Neural cell (in vitro differentiated cells): ENCODE results near the gene TAF1C. TPM values are rescaled to one million over a fixed set of nuclear protein-coding genes. Genes with fewer than 3 reads are reported as not detected.

Source experiments
- H2AFZ ChIP-seq: fragments of 200-600, 300-800 bp; sonication (generic), shearing (Covaris generic); 2 replicates; pipeline ENCODE4 v1.6.0; 2014; ENCODE audit warnings: low read depth, mild to moderate bottlenecking, antibody characterized with exemption, low read length, moderate library complexity
- H3F3A ChIP-seq: fragments of 200-600 bp; shearing (Covaris generic); 2 replicates; pipeline ENCODE4 v1.6.1; 2016; ENCODE audit warnings: mild to moderate bottlenecking, moderate library complexity, mixed read lengths, antibody characterized with exemption, low read length; ENCODE audit not compliant: insufficient read depth, poor library complexity, severe bottlenecking
- H3K27ac ChIP-seq: fragments of 200-600, 300-800 bp; sonication (generic), shearing (Covaris generic); 2 replicates; pipeline ENCODE4 v1.5.1; 2014; ENCODE audit warnings: mild to moderate bottlenecking, low read length, moderate library complexity
- H3K27me3 ChIP-seq: fragments of 300-800, 200-600 bp; sonication (generic), shearing (Covaris generic); 2 replicates; pipeline ENCODE4 v1.6.0; 2014; ENCODE audit warnings: mild to moderate bottlenecking, low read depth, low read length, moderate library complexity; ENCODE audit not compliant: insufficient read depth
- H3K36me3 ChIP-seq: fragments of 300-800, 200-600 bp; sonication (generic), shearing (Covaris generic); 2 replicates; pipeline ENCODE4 v1.5.1; 2014; ENCODE audit warnings: mild to moderate bottlenecking, antibody characterized with exemption, low read length, moderate library complexity; ENCODE audit not compliant: insufficient read depth
- H3K4me2 ChIP-seq: fragments of 300-800, 200-600 bp; sonication (generic), shearing (Covaris generic); 2 replicates; pipeline ENCODE4 v1.6.0; 2014; ENCODE audit warnings: mild to moderate bottlenecking, low read length
- H3K4me3 ChIP-seq: fragments of 300-800, 200-600 bp; sonication (generic), shearing (Covaris generic); 2 replicates; pipeline ENCODE4 v1.5.1; 2014; ENCODE audit warnings: mild to moderate bottlenecking, low read length, moderate library complexity
- H3K79me2 ChIP-seq: fragments of 200-600 bp; shearing (Covaris generic); replicated peaks from 2 replicates; pipeline ENCODE4 v1.6.0; 2014; ENCODE audit warnings: mild to moderate bottlenecking, low read length, moderate library complexity; ENCODE audit not compliant: insufficient read depth
- H3K9ac ChIP-seq: fragments of 300-800, 200-600 bp; sonication (generic), shearing (Covaris generic); 2 replicates; pipeline ENCODE4 v1.6.1; 2016; ENCODE audit warnings: mild to moderate bottlenecking, low read length, mixed read lengths
- H3K9me2 ChIP-seq: fragments of 200-600 bp; shearing (Covaris generic); 2 replicates; pipeline ENCODE4 v1.6.1; 2016; ENCODE audit warnings: mild to moderate bottlenecking, low read length, mixed read lengths; ENCODE audit not compliant: insufficient read depth
- H3K9me3 ChIP-seq: fragments of 200-600, 300-800 bp; sonication (generic), shearing (Covaris generic); 2 replicates; pipeline ENCODE4 v1.6.1; 2016; ENCODE audit warnings: mild to moderate bottlenecking, mixed run types, low read length, moderate library complexity, mixed read lengths
- H4K20me1 ChIP-seq: fragments of 200-600 bp; shearing (Covaris generic); 2 replicates; pipeline ENCODE4 v1.6.1; 2016; ENCODE audit warnings: mild to moderate bottlenecking, mixed run types; ENCODE audit not compliant: insufficient read depth
- EP300 ChIP-seq: fragments of 450-650 bp; conservative IDR thresholded peaks from 2 replicates; pipeline ENCODE4 v1.6.1; 2014; ENCODE audit warnings: antibody characterized with exemption, mild to moderate bottlenecking, moderate library complexity; ENCODE audit not compliant: poor library complexity, severe bottlenecking
- EZH2 ChIP-seq: fragments of 200-600, 300-800 bp; shearing (Covaris generic), sonication (generic); IDR thresholded peaks from 2 replicates; pipeline ENCODE4 v1.6.1; 2014; ENCODE audit warnings: antibody characterized with exemption, low read length, borderline replicate concordance, mild to moderate bottlenecking; ENCODE audit not compliant: insufficient read depth, poor library complexity, severe bottlenecking
- MXI1 ChIP-seq: fragments of 450-650 bp; conservative IDR thresholded peaks from 2 replicates; pipeline ENCODE4 v1.6.1; 2014; ENCODE audit warnings: antibody characterized with exemption, mild to moderate bottlenecking; ENCODE audit not compliant: poor library complexity, severe bottlenecking
- POLR2AphosphoS5 ChIP-seq: IDR thresholded peaks from 2 replicates; pipeline ENCODE4 v1.6.1; 2012
- RAD21 ChIP-seq: fragments of 450-650 bp; conservative IDR thresholded peaks from 2 replicates; pipeline ENCODE4 v1.6.1; 2014; ENCODE audit warnings: antibody characterized with exemption, mild to moderate bottlenecking, moderate library complexity
- SMC3 ChIP-seq: fragments of 450-650 bp; conservative IDR thresholded peaks from 2 replicates; pipeline ENCODE4 v1.6.1; 2014; ENCODE audit warnings: antibody characterized with exemption, mild to moderate bottlenecking, moderate library complexity; ENCODE audit not compliant: poor library complexity
- TAF1 ChIP-seq: IDR thresholded peaks from 2 replicates; pipeline ENCODE4 v1.6.1; 2012; ENCODE audit warnings: low read depth
- polyA plus RNA-seq: library from polyadenylated mRNA; depleted of rRNA; stranded (reverse); fragments of >200 nt; gene quantifications from 2 replicates; pipeline ENCODE4 v1.2.3, GENCODE V29; 2014
- TF ChIP-seq, protein P1 (sequence below): fragments of 450-650 bp; IDR thresholded peaks from 2 replicates; pipeline ENCODE4 v1.5.1; 2014; ENCODE audit warnings: antibody characterized with exemption, mild to moderate bottlenecking, moderate library complexity; ENCODE audit not compliant: poor library complexity, severe bottlenecking
- TF ChIP-seq, protein P2 (sequence below): IDR thresholded peaks from 2 replicates; pipeline ENCODE4 v1.6.1; 2012; ENCODE audit warnings: borderline replicate concordance

TAF1C gene
- polyA plus RNA-seq, 1 donor from 2014 or later: 25.5 TPM

- H3K9me3 ChIP-seq: no peaks in the 10 kb centered on the region
- H3F3A ChIP-seq: no peaks in the 10 kb centered on the region
- no peaks in the 10 kb centered on the region for H3K36me3 ChIP-seq
- H3K27me3 ChIP-seq: no peaks in the 10 kb centered on the region
- H2AFZ ChIP-seq: no peak overlapping the region
- peaks cover 20% of the 10 kb centered on the region for H3K79me2 ChIP-seq
- H3K4me2 ChIP-seq: no peak overlapping the region
- H3K27ac ChIP-seq: no peak overlapping the region
- no peaks in the 10 kb centered on the region for H4K20me1 ChIP-seq
- no peaks in the 10 kb centered on the region for H3K9me2 ChIP-seq
- no peak overlapping the region for H3K9ac ChIP-seq
- no peak for TF ChIP-seq TAF1
- no peak for TF ChIP-seq RAD21
- no peak for TF ChIP-seq MXI1
- TF ChIP-seq, protein P1, sequence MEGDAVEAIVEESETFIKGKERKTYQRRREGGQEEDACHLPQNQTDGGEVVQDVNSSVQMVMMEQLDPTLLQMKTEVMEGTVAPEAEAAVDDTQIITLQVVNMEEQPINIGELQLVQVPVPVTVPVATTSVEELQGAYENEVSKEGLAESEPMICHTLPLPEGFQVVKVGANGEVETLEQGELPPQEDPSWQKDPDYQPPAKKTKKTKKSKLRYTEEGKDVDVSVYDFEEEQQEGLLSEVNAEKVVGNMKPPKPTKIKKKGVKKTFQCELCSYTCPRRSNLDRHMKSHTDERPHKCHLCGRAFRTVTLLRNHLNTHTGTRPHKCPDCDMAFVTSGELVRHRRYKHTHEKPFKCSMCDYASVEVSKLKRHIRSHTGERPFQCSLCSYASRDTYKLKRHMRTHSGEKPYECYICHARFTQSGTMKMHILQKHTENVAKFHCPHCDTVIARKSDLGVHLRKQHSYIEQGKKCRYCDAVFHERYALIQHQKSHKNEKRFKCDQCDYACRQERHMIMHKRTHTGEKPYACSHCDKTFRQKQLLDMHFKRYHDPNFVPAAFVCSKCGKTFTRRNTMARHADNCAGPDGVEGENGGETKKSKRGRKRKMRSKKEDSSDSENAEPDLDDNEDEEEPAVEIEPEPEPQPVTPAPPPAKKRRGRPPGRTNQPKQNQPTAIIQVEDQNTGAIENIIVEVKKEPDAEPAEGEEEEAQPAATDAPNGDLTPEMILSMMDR: no peak
- no peak for TF ChIP-seq EP300
- no peak for TF ChIP-seq POLR2AphosphoS5
- no peak for TF ChIP-seq EZH2
- TF ChIP-seq SMC3: no peak
- TF ChIP-seq, protein P2, sequence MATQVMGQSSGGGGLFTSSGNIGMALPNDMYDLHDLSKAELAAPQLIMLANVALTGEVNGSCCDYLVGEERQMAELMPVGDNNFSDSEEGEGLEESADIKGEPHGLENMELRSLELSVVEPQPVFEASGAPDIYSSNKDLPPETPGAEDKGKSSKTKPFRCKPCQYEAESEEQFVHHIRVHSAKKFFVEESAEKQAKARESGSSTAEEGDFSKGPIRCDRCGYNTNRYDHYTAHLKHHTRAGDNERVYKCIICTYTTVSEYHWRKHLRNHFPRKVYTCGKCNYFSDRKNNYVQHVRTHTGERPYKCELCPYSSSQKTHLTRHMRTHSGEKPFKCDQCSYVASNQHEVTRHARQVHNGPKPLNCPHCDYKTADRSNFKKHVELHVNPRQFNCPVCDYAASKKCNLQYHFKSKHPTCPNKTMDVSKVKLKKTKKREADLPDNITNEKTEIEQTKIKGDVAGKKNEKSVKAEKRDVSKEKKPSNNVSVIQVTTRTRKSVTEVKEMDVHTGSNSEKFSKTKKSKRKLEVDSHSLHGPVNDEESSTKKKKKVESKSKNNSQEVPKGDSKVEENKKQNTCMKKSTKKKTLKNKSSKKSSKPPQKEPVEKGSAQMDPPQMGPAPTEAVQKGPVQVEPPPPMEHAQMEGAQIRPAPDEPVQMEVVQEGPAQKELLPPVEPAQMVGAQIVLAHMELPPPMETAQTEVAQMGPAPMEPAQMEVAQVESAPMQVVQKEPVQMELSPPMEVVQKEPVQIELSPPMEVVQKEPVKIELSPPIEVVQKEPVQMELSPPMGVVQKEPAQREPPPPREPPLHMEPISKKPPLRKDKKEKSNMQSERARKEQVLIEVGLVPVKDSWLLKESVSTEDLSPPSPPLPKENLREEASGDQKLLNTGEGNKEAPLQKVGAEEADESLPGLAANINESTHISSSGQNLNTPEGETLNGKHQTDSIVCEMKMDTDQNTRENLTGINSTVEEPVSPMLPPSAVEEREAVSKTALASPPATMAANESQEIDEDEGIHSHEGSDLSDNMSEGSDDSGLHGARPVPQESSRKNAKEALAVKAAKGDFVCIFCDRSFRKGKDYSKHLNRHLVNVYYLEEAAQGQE: no peak
- no peak overlapping the region for H3K4me3 ChIP-seq
Measured at GRCh38 chr16:84183572-84183875, 3.3 kb downstream of the TAF1C start.

DNA sequence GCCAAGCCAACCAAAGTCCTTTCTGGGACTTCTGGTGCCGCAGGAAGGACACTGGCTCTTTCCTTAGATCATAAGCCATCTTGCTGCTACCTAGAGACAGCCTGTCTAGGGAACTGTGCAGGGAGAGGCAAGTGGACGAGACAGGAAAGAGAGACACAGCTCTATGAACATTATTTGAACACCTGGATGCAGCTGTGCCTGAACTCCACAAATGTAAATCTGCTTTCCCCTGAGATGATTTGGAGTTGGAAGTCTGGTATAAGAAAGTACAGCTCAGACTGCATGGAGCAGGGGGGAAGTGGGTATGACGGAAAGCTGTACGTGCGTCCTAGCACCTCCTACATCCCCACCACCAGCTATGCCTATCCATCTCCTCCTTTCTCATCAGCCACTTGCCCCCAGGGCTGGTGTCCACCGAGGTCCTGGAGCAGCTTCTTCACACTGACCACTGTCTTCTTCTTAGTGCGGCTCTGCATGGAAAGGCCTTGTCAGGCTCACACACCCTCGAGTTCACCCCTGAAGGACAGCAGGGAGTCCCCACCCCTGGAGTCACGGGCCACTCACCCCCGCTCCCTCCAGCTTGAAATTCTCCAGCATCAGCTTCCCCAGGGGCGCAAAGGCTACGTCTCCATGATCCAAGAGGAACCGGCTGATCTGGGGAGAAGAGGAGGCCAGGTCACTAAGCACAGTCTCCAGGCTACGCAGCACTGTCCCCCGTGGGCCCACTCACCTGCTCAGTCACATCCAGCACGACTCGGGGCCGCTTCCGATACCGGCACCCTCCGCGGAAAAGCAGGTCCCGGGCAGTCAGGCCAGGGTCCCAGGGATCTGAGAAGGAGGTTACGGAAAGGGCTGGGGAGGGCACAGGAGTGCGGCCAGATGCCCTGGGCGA is 3.9 kb downstream of the TAF1C start:
- TF ChIP-seq, protein P1: no peak
- no peak for TF ChIP-seq EP300
- TF ChIP-seq RAD21: no peak
- TF ChIP-seq MXI1: no peak
- TF ChIP-seq, protein P2: no peak
- no peak for TF ChIP-seq TAF1
- no peak for TF ChIP-seq EZH2
- TF ChIP-seq POLR2AphosphoS5: no peak

More for the DNA sequence above, 3.9 kb downstream of the TAF1C start:
- H3K9me2 ChIP-seq: no peaks in the 10 kb centered on the region
- peaks cover 20% of the 10 kb centered on the region for H3K79me2 ChIP-seq
- no peak overlapping the region for H3K4me3 ChIP-seq
- no peaks in the 10 kb centered on the region for H3K9me3 ChIP-seq
- no peaks in the 10 kb centered on the region for H3K36me3 ChIP-seq
- no peaks in the 10 kb centered on the region for H3K27me3 ChIP-seq
- no peak overlapping the region for H3K9ac ChIP-seq
- no peak overlapping the region for H3K4me2 ChIP-seq
- H3K27ac ChIP-seq: no peak overlapping the region
- H3F3A ChIP-seq: no peaks in the 10 kb centered on the region
- no peak overlapping the region for H2AFZ ChIP-seq
- no peaks in the 10 kb centered on the region for H4K20me1 ChIP-seq
